Neural cell (in vitro differentiated cells): ENCODE results near the gene TUB. TPM values are rescaled to one million over a fixed set of nuclear protein-coding genes. Genes with fewer than 3 reads are reported as not detected.
A peak's percentile ranks its signal among the peaks of the same experiment; 100 is the strongest.

ENCODE experiments used
- H2AFZ ChIP-seq: fragments of 200-600, 300-800 bp; sonication (generic), shearing (Covaris generic); 2 replicates; pipeline ENCODE4 v1.6.0; 2014; ENCODE audit warnings: low read depth, mild to moderate bottlenecking, antibody characterized with exemption, low read length, moderate library complexity
- H3F3A ChIP-seq: fragments of 200-600 bp; shearing (Covaris generic); 2 replicates; pipeline ENCODE4 v1.6.1; 2016; ENCODE audit warnings: mild to moderate bottlenecking, moderate library complexity, mixed read lengths, antibody characterized with exemption, low read length; ENCODE audit not compliant: insufficient read depth, poor library complexity, severe bottlenecking
- H3K27ac ChIP-seq: fragments of 200-600, 300-800 bp; sonication (generic), shearing (Covaris generic); 2 replicates; pipeline ENCODE4 v1.5.1; 2014; ENCODE audit warnings: mild to moderate bottlenecking, low read length, moderate library complexity
- H3K27me3 ChIP-seq: fragments of 300-800, 200-600 bp; sonication (generic), shearing (Covaris generic); 2 replicates; pipeline ENCODE4 v1.6.0; 2014; ENCODE audit warnings: mild to moderate bottlenecking, low read depth, low read length, moderate library complexity; ENCODE audit not compliant: insufficient read depth
- H3K36me3 ChIP-seq: fragments of 300-800, 200-600 bp; sonication (generic), shearing (Covaris generic); 2 replicates; pipeline ENCODE4 v1.5.1; 2014; ENCODE audit warnings: mild to moderate bottlenecking, antibody characterized with exemption, low read length, moderate library complexity; ENCODE audit not compliant: insufficient read depth
- H3K4me2 ChIP-seq: fragments of 300-800, 200-600 bp; sonication (generic), shearing (Covaris generic); 2 replicates; pipeline ENCODE4 v1.6.0; 2014; ENCODE audit warnings: mild to moderate bottlenecking, low read length
- H3K4me3 ChIP-seq: fragments of 300-800, 200-600 bp; sonication (generic), shearing (Covaris generic); 2 replicates; pipeline ENCODE4 v1.5.1; 2014; ENCODE audit warnings: mild to moderate bottlenecking, low read length, moderate library complexity
- H3K79me2 ChIP-seq: fragments of 200-600 bp; shearing (Covaris generic); replicated peaks from 2 replicates; pipeline ENCODE4 v1.6.0; 2014; ENCODE audit warnings: mild to moderate bottlenecking, low read length, moderate library complexity; ENCODE audit not compliant: insufficient read depth
- H3K9ac ChIP-seq: fragments of 300-800, 200-600 bp; sonication (generic), shearing (Covaris generic); 2 replicates; pipeline ENCODE4 v1.6.1; 2016; ENCODE audit warnings: mild to moderate bottlenecking, low read length, mixed read lengths
- H3K9me2 ChIP-seq: fragments of 200-600 bp; shearing (Covaris generic); 2 replicates; pipeline ENCODE4 v1.6.1; 2016; ENCODE audit warnings: mild to moderate bottlenecking, low read length, mixed read lengths; ENCODE audit not compliant: insufficient read depth
- H3K9me3 ChIP-seq: fragments of 200-600, 300-800 bp; sonication (generic), shearing (Covaris generic); 2 replicates; pipeline ENCODE4 v1.6.1; 2016; ENCODE audit warnings: mild to moderate bottlenecking, mixed run types, low read length, moderate library complexity, mixed read lengths
- H4K20me1 ChIP-seq: fragments of 200-600 bp; shearing (Covaris generic); 2 replicates; pipeline ENCODE4 v1.6.1; 2016; ENCODE audit warnings: mild to moderate bottlenecking, mixed run types; ENCODE audit not compliant: insufficient read depth
- CTCF ChIP-seq: fragments of 450-650 bp; IDR thresholded peaks from 2 replicates; pipeline ENCODE4 v1.5.1; 2014; ENCODE audit warnings: antibody characterized with exemption, mild to moderate bottlenecking, moderate library complexity; ENCODE audit not compliant: poor library complexity, severe bottlenecking
- EP300 ChIP-seq: fragments of 450-650 bp; conservative IDR thresholded peaks from 2 replicates; pipeline ENCODE4 v1.6.1; 2014; ENCODE audit warnings: antibody characterized with exemption, mild to moderate bottlenecking, moderate library complexity; ENCODE audit not compliant: poor library complexity, severe bottlenecking
- EZH2 ChIP-seq: fragments of 200-600, 300-800 bp; shearing (Covaris generic), sonication (generic); IDR thresholded peaks from 2 replicates; pipeline ENCODE4 v1.6.1; 2014; ENCODE audit warnings: antibody characterized with exemption, low read length, borderline replicate concordance, mild to moderate bottlenecking; ENCODE audit not compliant: insufficient read depth, poor library complexity, severe bottlenecking
- MXI1 ChIP-seq: fragments of 450-650 bp; conservative IDR thresholded peaks from 2 replicates; pipeline ENCODE4 v1.6.1; 2014; ENCODE audit warnings: antibody characterized with exemption, mild to moderate bottlenecking; ENCODE audit not compliant: poor library complexity, severe bottlenecking
- POLR2AphosphoS5 ChIP-seq: IDR thresholded peaks from 2 replicates; pipeline ENCODE4 v1.6.1; 2012
- RAD21 ChIP-seq: fragments of 450-650 bp; conservative IDR thresholded peaks from 2 replicates; pipeline ENCODE4 v1.6.1; 2014; ENCODE audit warnings: antibody characterized with exemption, mild to moderate bottlenecking, moderate library complexity
- SMC3 ChIP-seq: fragments of 450-650 bp; conservative IDR thresholded peaks from 2 replicates; pipeline ENCODE4 v1.6.1; 2014; ENCODE audit warnings: antibody characterized with exemption, mild to moderate bottlenecking, moderate library complexity; ENCODE audit not compliant: poor library complexity
- TAF1 ChIP-seq: IDR thresholded peaks from 2 replicates; pipeline ENCODE4 v1.6.1; 2012; ENCODE audit warnings: low read depth
- polyA plus RNA-seq: library from polyadenylated mRNA; depleted of rRNA; stranded (reverse); fragments of >200 nt; gene quantifications from 2 replicates; pipeline ENCODE4 v1.2.3, GENCODE V29; 2014
- TF ChIP-seq, protein P1 (sequence below): IDR thresholded peaks from 2 replicates; pipeline ENCODE4 v1.6.1; 2012; ENCODE audit warnings: borderline replicate concordance

The TUB gene
- polyA plus RNA-seq, 1 donor from 2014 or later: 125 TPM

DNA sequence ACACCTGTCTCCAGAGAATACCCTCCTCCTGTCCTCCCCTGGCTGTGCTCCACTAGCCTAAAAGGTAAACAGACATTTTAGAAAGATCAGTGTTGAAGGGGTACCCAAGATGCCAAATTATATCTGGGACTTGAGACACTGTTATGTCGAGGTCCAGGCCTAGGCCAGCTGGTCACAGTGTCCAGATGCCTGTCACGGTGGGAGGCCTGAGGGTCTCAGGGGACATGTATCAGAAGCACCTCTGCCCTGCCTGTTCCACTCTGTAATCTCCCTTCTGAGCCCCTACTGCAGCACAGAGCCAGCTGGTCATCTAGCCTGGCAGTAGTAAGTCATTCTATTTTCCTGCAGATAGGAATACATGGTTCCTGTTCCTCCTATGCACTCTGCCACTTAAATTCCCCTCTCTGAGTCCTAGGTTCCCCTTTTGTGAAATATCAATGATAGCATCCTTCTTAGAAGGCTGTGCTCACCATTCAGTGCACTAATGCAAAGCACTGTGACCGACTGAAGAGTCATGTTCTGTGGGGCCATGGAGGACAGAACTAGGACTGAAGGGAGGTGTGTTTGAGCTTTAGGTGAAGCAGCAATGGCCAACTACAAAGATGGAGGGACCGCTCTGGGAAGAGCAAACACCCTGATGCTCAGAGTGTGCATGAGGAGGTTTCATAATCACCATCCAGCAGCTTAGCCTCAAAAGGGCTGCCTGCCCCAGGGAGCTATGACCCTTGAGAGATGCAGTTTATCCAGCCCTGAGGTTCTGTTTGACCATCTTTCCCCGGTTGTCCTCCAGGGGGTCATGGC is 44.8 kb upstream of the TUB start:
- H2AFZ ChIP-seq: no peak overlapping the region
- H3K4me3 ChIP-seq: no peak overlapping the region
- H3K4me2 ChIP-seq: no peak overlapping the region
- no peaks in the 10 kb centered on the region for H3K9me3 ChIP-seq
- peaks cover 16% of the 10 kb centered on the region for H3K79me2 ChIP-seq
- H3K27me3 ChIP-seq: no peaks in the 10 kb centered on the region
- no peaks in the 10 kb centered on the region for H3K9me2 ChIP-seq
- no peaks in the 10 kb centered on the region for H3K36me3 ChIP-seq
- H3F3A ChIP-seq: no peaks in the 10 kb centered on the region
- no peak overlapping the region for H3K27ac ChIP-seq
- TF ChIP-seq EZH2 (no peak), POLR2AphosphoS5 (no peak), MXI1 (no peak), EP300 (no peak), SMC3 (no peak), TAF1 (no peak), CTCF (no peak), RAD21 (no peak)
- TF ChIP-seq, protein P1, sequence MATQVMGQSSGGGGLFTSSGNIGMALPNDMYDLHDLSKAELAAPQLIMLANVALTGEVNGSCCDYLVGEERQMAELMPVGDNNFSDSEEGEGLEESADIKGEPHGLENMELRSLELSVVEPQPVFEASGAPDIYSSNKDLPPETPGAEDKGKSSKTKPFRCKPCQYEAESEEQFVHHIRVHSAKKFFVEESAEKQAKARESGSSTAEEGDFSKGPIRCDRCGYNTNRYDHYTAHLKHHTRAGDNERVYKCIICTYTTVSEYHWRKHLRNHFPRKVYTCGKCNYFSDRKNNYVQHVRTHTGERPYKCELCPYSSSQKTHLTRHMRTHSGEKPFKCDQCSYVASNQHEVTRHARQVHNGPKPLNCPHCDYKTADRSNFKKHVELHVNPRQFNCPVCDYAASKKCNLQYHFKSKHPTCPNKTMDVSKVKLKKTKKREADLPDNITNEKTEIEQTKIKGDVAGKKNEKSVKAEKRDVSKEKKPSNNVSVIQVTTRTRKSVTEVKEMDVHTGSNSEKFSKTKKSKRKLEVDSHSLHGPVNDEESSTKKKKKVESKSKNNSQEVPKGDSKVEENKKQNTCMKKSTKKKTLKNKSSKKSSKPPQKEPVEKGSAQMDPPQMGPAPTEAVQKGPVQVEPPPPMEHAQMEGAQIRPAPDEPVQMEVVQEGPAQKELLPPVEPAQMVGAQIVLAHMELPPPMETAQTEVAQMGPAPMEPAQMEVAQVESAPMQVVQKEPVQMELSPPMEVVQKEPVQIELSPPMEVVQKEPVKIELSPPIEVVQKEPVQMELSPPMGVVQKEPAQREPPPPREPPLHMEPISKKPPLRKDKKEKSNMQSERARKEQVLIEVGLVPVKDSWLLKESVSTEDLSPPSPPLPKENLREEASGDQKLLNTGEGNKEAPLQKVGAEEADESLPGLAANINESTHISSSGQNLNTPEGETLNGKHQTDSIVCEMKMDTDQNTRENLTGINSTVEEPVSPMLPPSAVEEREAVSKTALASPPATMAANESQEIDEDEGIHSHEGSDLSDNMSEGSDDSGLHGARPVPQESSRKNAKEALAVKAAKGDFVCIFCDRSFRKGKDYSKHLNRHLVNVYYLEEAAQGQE: no peak
- H4K20me1 ChIP-seq: no peaks in the 10 kb centered on the region
- no peak overlapping the region for H3K9ac ChIP-seq

DNA sequence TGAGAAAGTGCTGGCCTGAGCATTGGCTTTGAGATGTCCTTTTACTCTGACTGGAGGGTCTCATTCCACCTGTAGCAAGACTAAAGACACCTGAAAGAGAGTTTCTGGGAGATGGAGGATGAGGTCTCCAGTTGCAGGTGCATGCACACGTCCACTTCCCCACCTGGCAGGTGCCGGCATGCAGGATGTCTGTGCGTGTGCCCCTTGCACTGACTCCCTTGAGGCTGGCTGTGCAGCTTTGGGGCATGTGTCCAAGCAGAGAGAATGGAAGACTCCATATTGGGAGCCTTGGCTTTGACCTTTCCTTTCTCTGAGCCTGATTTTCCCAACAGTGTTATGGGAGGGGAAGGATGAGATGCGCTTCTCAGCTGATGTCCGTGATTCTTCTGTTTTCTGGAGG is 44.0 kb upstream of the TUB start:
- H3K27ac ChIP-seq: peak overlapping the region; percentile 94
- no peaks in the 10 kb centered on the region for H3K9me3 ChIP-seq
- no peak overlapping the region for H3K4me3 ChIP-seq
- peaks cover 16% of the 10 kb centered on the region for H3K79me2 ChIP-seq
- H3F3A ChIP-seq: no peaks in the 10 kb centered on the region
- H3K9ac ChIP-seq: no peak overlapping the region
- TF ChIP-seq TAF1 (no peak), RAD21 (no peak), POLR2AphosphoS5 (no peak), MXI1 (no peak)
- H3K27me3 ChIP-seq: no peaks in the 10 kb centered on the region
- H3K9me2 ChIP-seq: no peaks in the 10 kb centered on the region
- no peak overlapping the region for H3K4me2 ChIP-seq
- H3K36me3 ChIP-seq: no peaks in the 10 kb centered on the region
- H2AFZ ChIP-seq: no peak overlapping the region
- H4K20me1 ChIP-seq: no peaks in the 10 kb centered on the region
